Coronary artery (tissue), 2 donors: ENCODE results near the gene ALKBH6.

Experiments
- DNase-seq: peaks from one replicate; pipeline ENCODE4 v3.0.0-alpha.2; 2017; ENCODE audit warnings: low spot score
- H3K27ac ChIP-seq, 2 donors: fragments of 200-600 bp; sonication (generic); one replicate each; pipeline ENCODE4 v1.5.1; 2016 to 2019
- H3K4me3 ChIP-seq: fragments of 200-600 bp; sonication (generic); 2 replicates; pipeline ENCODE4 v1.5.1; 2016; ENCODE audit warnings: mild to moderate bottlenecking, moderate library complexity
- CTCF ChIP-seq: fragments of 200-600 bp; sonication (generic); IDR thresholded peaks from one replicate; pipeline ENCODE4 v1.5.1; 2019; ENCODE audit warnings: antibody characterized with exemption

The ALKBH6 gene

GRCh38 chr19:36014012-36014924 is at the start of gene ALKBH6:
Gene ALKBH6 (minus strand): TSS chr19:36014213. CDS start chr19:36013397, 816 bp downstream.
- Histone ChIP-seq H3K27ac (peak within 1 kb of the TSS; percentile 76 to 87), H3K4me3 (peak within 1 kb of the TSS; percentile 84)
- TF ChIP-seq CTCF, result no peak
- peak; percentile 99 for DNase-seq

GRCh38 chr19:36061367-36061766 is 47.4 kb upstream of the ALKBH6 start:
- no peak overlapping the region for H3K4me3 ChIP-seq
- no peak overlapping the region for H3K27ac ChIP-seq
- no peak for TF ChIP-seq CTCF
- no peak for DNase-seq

GRCh38 chr19:36060430-36060829 is 46.4 kb upstream of the ALKBH6 start:
- DNase-seq, result no peak
- Histone ChIP-seq H3K4me3 (no peak overlapping the region), H3K27ac (no peak overlapping the region)
- TF ChIP-seq CTCF, result no peak

- H3K27ac ChIP-seq, result no peak overlapping the region
- no peak for DNase-seq
- TF ChIP-seq CTCF, result no peak
- H3K4me3 ChIP-seq, result no peak overlapping the region
Measured at GRCh38 chr19:36059180-36059910, 45.3 kb upstream of the ALKBH6 start.

GRCh38 chr19:36058481-36059179 is 44.6 kb upstream of the ALKBH6 start:
- no peak overlapping the region for H3K4me3 ChIP-seq
- no peak overlapping the region for H3K27ac ChIP-seq
- no peak for TF ChIP-seq CTCF
- no peak for DNase-seq

GRCh38 chr19:36054733-36055686 is 41.0 kb upstream of the ALKBH6 start, which contains the start of gene WDR62:
Gene WDR62 (plus strand): TSS chr19:36054897. CDS start chr19:36054972, 75 bp downstream.
- Histone ChIP-seq H3K4me3 (peak within 1 kb of the TSS; percentile 81), H3K27ac (peak within 1 kb of the TSS; percentile 85 to 98)
- DNase-seq, result peak; percentile 95
- TF ChIP-seq CTCF, result no peak
